Upper lobe of left lung (tissue), 6 donors: Measurements from ENCODE around the gene CNTD1. TPM values are rescaled to one million over a fixed set of nuclear protein-coding genes. Genes with fewer than 3 reads are reported as not detected.

Experiments used
- ATAC-seq, 2 donors: fragments of 200-7000 bp; cut with Tn5 transposase; one replicate each; pipeline ENCODE4 v1.9.1; 2022; ENCODE audit warnings: mild to moderate bottlenecking in 2 of 2, moderate library complexity in 2 of 2; ENCODE audit not compliant: low FRiP score in 2 of 2
- DNase-seq, 2 donors: peaks; one replicate each; pipeline ENCODE4 v3.0.0-alpha.2; 2019 to 2020
- H3K27ac ChIP-seq, 4 donors: fragments of 200-600 bp; sonication (generic); one replicate each; pipeline ENCODE4 v1.5.1; 2016 to 2019
- H3K27me3 ChIP-seq, 4 donors: fragments of 200-600 bp; sonication (generic); one replicate each; pipeline ENCODE4 v1.5.1; 2017 to 2019
- H3K36me3 ChIP-seq, 4 donors: fragments of 200-600 bp; sonication (generic); one replicate each; pipeline ENCODE4 v1.5.1; 2016 to 2019
- H3K4me1 ChIP-seq, 4 donors: fragments of 200-600 bp; sonication (generic); one replicate each; pipeline ENCODE4 v1.5.1; 2018 to 2019
- H3K4me3 ChIP-seq, 4 donors: fragments of 200-600 bp; sonication (generic); one replicate each; pipeline ENCODE4 v1.5.1; 2017 to 2019; ENCODE audit warnings: mild to moderate bottlenecking in 2 of 4, moderate library complexity in 1 of 4
- H3K9me3 ChIP-seq, 4 donors: fragments of 200-600 bp; sonication (generic); one replicate each; pipeline ENCODE4 v1.5.1; 2018 to 2019
- CTCF ChIP-seq, 6 experiments: fragments of 450-650 bp in 4 of 6; fragments of 200-600 bp in 2 of 6; sonication (generic) in 2 of 6; IDR thresholded peaks; one replicate each; pipeline ENCODE4 v1.5.1; 2016 to 2019; ENCODE audit warnings: antibody characterized with exemption in 6 of 6
- EP300 ChIP-seq, 4 donors: sonication (generic); formaldehyde crosslinking; IDR thresholded peaks; one replicate each; pipeline ENCODE4 v1.5.1; 2017; ENCODE audit warnings: antibody characterized with exemption in 4 of 4, control low read depth in 2 of 4
- POLR2A ChIP-seq, 4 donors: fragments of 450-650 bp; IDR thresholded peaks; one replicate each; pipeline ENCODE4 v1.5.1; 2016 to 2017; ENCODE audit warnings: antibody characterized with exemption in 4 of 4, mild to moderate bottlenecking in 2 of 4
- POLR2AphosphoS5 ChIP-seq, 2 donors: sonication (generic); formaldehyde crosslinking; IDR thresholded peaks; one replicate each; pipeline ENCODE4 v1.5.1; 2017; ENCODE audit warnings: antibody characterized with exemption in 2 of 2
- WGBS, 2 donors: methylation state at CpG; one replicate each; pipeline ENCODE4 v1.1.5; 2017 to 2018; 5-methylcytosine and 5-hydroxymethylcytosine counted together
- total RNA-seq, 6 donors: library from RNA; depleted of rRNA in 4 of 6; stranded (reverse); fragments of >200 nt in 4 of 6; gene quantifications; one replicate each; pipeline versions ENCODE4 v1.1.0 to v1.2.1, GENCODE V29; 2016 to 2021
- donor health status: DM: no; HTN: no; CAD: no; lungs with moderate emphysema.
- donor health status: DM: no; HTN: yes; CAD: no; lungs with severe emphysema.

CNTD1 gene
- total RNA-seq, 6 donors from 2014 or later = 0.22 to 1.2 (median 0.39) TPM; not detected in 1

GRCh38 chr17:42832213-42832933 lies 33.7 kb downstream of the CNTD1 start:
- TF ChIP-seq POLR2A (IDR thresholded peaks at IDR 0.05) (no peak), CTCF (IDR thresholded peaks at IDR 0.05) (no peak), POLR2AphosphoS5 (IDR thresholded peaks at IDR 0.05) (no peak), EP300 (IDR thresholded peaks at IDR 0.05) (no peak)
- peaks cover 19 to 34% (median 23%) of the 10 kb centered on the region in 4 donors for H3K4me1 ChIP-seq
- H3K27ac ChIP-seq = peak overlapping the region; percentile 89 to 95 (median 92)
- H3K36me3 ChIP-seq = peaks cover 6 to 26% (median 18%) of the 10 kb centered on the region in 4 donors
- no peaks in the 10 kb centered on the region for H3K27me3 ChIP-seq
- ATAC-seq = peak; percentile 41 to 54
- no peak for DNase-seq
- no peaks in the 10 kb centered on the region for H3K9me3 ChIP-seq
- H3K4me3 ChIP-seq = peak overlapping the region; percentile 79 to 98 (median 94)
- WGBS, 2 donors = 51 to 55% methylated on average over 9 of the region's 9 CpGs

- TF ChIP-seq EP300 (IDR thresholded peaks at IDR 0.05) = peak in 1 of 4 donors; percentile 35
- TF ChIP-seq POLR2AphosphoS5 (IDR thresholded peaks at IDR 0.05) = peak; percentile 98 to 99
- TF ChIP-seq CTCF (IDR thresholded peaks at IDR 0.05) = peak in 3 of 6 experiments; percentile 6 to 44 (median 19)
- TF ChIP-seq POLR2A (IDR thresholded peaks at IDR 0.05) = peak; percentile 38 to 97 (median 89)
- Histone ChIP-seq H3K27me3 (no peaks in the 10 kb centered on the region), H3K4me1 (peaks cover 19 to 34% (median 23%) of the 10 kb centered on the region in 4 donors), H3K9me3 (no peaks in the 10 kb centered on the region), H3K36me3 (peaks cover 12 to 34% (median 25%) of the 10 kb centered on the region in 4 donors), H3K4me3 (peak within 1 kb of the TSS; percentile 79 to 98 (median 94)), H3K27ac (peak within 1 kb of the TSS; percentile 89 to 95 (median 92))
- ATAC-seq (peak; percentile 94 to 97), DNase-seq (peak; percentile 92 to 97)
- 0% methylated on average over 42 to 45 of the region's 71 CpGs for WGBS, 2 donors
These were observed 34.5 kb downstream of the CNTD1 start, which contains the start of gene PSME3 for GRCh38 chr17:42832934-42833766. PSME3 (plus strand) TSS chr17:42833397; CDS start chr17:42833632, 235 bp downstream.

GRCh38 chr17:42833767-42834422 lies 35.2 kb downstream of the CNTD1 start:
- Histone ChIP-seq H3K4me3 (peak overlapping the region; percentile 79 to 98 (median 94)), H3K27ac (peak overlapping the region; percentile 89 to 95 (median 92)), H3K4me1 (peaks cover 19 to 34% (median 23%) of the 10 kb centered on the region in 4 donors), H3K36me3 (peaks cover 20 to 41% (median 33%) of the 10 kb centered on the region in 4 donors), H3K9me3 (no peaks in the 10 kb centered on the region), H3K27me3 (no peaks in the 10 kb centered on the region)
- no peak for DNase-seq
- WGBS, 2 donors = 6 to 31% methylated on average over 3 to 18 of the region's 18 CpGs
- ATAC-seq = peak in 1 of 2 donors; percentile 23
- no peak for TF ChIP-seq EP300 (IDR thresholded peaks at IDR 0.05)
- no peak for TF ChIP-seq CTCF (IDR thresholded peaks at IDR 0.05)
- TF ChIP-seq POLR2A (IDR thresholded peaks at IDR 0.05) = no peak
- no peak for TF ChIP-seq POLR2AphosphoS5 (IDR thresholded peaks at IDR 0.05)

- no peak for ATAC-seq
- no peaks in the 10 kb centered on the region for H3K9me3 ChIP-seq
- 92 to 94% methylated on average over 6 of the region's 6 CpGs for WGBS, 2 donors
- TF ChIP-seq POLR2A (IDR thresholded peaks at IDR 0.05) (no peak), POLR2AphosphoS5 (IDR thresholded peaks at IDR 0.05) (no peak), EP300 (IDR thresholded peaks at IDR 0.05) (no peak), CTCF (IDR thresholded peaks at IDR 0.05) (no peak)
- no peaks in the 10 kb centered on the region for H3K27me3 ChIP-seq
- peaks cover 19 to 34% (median 23%) of the 10 kb centered on the region in 4 donors for H3K4me1 ChIP-seq
- no peak for DNase-seq
- peaks cover 36 to 60% (median 51%) of the 10 kb centered on the region in 4 donors for H3K36me3 ChIP-seq
- H3K4me3 ChIP-seq = no peak overlapping the region
- no peak overlapping the region for H3K27ac ChIP-seq
These were observed 37.1 kb downstream of the CNTD1 start for GRCh38 chr17:42835732-42836131.
